Measurements from ENCODE around the gene GLB1L. TPM values are rescaled to one million over a fixed set of nuclear protein-coding genes. Genes with fewer than 3 reads are reported as not detected.

The GLB1L gene
- total RNA-seq = 9.6 to 11.6 TPM (median 9.9 TPM) in 3 replicates

DNA sequence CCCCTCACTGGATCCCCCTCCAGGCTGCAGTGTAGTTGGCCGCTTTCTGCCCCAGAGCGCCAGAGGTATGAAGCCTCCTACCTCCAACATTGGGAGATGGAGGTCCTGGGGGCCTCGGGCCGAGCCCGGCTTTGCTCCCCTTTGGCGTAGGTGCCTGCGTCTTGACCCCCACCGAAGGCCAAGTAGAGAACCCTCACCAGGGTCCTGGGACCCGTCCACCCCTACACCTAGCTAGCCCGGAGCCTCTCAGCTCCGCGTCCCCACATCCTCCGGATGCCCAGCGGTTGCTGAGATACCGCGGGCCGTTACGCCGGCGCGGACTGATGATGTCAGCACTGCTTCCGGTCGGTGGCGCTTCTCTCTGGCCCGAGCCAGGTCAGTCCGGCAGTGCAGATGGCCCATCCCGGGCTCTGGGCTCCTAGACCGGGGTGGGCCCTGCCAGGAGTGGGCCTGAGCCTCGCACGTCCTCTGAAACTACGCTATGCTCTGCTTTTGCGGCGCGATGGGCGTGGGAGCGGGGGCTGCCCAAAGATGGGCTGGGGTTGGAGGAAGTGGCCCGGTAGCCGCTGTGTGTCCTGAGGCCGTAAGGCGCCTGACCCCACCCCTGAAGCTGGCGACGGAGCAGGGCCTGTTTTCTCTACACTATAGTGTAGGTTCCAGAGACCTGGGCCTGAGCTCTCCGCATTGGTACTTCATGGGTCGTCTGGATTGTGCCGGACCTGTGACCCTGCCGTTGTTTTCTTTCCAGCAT lies at the start of gene GLB1L, which contains the start of gene STK16:
Gene GLB1L, minus strand, starts transcription at position 297 of the 751 bp plus-strand sequence. CDS start 1,871 bp downstream, outside the sequence.
Gene STK16, plus strand, starts transcription at position 332 of the 751 bp plus-strand sequence. CDS start 521 bp downstream, outside the sequence.
- no peaks in the 10 kb centered on the region for H3K36me3 Mint-ChIP-seq

DNA sequence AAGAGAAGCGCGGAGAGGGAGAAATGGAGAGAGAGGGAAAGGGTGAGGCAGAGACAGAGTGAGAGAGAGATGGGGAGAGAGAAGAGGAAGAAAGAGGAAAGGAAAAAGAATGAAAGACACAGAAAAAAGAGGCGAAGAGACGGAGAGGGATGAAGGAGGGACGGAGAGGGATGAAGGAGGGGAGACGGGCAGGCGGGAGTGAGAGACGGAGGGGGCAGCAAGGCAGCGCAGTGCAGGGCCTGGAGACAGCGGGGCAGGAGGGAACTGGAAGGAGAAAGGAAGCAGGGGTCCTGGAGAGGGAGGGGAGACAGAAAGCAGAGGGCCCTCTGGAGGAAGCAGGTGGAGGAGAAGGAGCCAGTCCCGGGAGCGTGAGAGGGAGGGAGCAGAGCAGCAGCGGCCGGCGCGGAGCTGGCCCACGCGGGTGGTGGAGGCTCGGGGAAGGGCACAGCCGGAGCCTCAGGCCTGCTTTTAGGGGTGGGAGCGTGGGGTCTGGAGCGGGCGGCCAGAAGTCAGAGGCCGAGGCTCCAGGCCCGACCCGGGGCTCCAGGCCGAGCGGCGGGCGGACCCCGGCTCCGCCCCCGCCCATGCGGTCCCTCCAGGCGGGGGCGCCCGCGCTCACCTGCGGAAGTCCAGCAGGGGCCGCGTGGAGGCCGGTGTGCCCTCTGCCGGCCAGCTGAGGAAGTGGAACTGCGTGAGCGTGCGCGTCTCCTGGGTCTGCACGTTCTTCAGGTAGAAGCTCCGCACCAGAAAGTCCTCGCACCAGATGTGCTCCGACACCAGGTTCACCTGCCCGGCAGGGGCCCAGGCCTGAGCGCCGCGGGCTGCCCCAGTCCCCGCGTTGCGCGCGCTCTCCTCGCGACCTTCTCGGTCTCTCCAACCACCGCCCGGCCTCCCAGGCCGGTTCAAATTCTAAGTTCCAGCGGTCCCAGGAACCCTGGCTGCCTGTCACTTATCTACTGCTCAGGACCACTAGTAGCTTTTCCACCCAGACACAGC lies 49.4 kb upstream of the GLB1L start:
- H3K4me3 Mint-ChIP-seq = peak overlapping the region; percentile 72
- peak; percentile 81 to 94 for DNase-seq (ENCODE audit: low spot score in 2 of 2, unreplicated experiment in 2 of 2)
- H3K27ac Mint-ChIP-seq = peak overlapping the region; percentile 68
- H3K27me3 Mint-ChIP-seq (ENCODE audit: low read depth) = peaks cover 32% of the 10 kb centered on the region
- H3K4me1 Mint-ChIP-seq = peaks cover 9% of the 10 kb centered on the region
- TF ChIP-seq, protein P1, sequence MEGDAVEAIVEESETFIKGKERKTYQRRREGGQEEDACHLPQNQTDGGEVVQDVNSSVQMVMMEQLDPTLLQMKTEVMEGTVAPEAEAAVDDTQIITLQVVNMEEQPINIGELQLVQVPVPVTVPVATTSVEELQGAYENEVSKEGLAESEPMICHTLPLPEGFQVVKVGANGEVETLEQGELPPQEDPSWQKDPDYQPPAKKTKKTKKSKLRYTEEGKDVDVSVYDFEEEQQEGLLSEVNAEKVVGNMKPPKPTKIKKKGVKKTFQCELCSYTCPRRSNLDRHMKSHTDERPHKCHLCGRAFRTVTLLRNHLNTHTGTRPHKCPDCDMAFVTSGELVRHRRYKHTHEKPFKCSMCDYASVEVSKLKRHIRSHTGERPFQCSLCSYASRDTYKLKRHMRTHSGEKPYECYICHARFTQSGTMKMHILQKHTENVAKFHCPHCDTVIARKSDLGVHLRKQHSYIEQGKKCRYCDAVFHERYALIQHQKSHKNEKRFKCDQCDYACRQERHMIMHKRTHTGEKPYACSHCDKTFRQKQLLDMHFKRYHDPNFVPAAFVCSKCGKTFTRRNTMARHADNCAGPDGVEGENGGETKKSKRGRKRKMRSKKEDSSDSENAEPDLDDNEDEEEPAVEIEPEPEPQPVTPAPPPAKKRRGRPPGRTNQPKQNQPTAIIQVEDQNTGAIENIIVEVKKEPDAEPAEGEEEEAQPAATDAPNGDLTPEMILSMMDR (IDR thresholded peaks at IDR 0.05; ENCODE audit: unreplicated experiment) = peak; percentile 97
- no peaks in the 10 kb centered on the region for H3K36me3 Mint-ChIP-seq
- no peaks in the 10 kb centered on the region for H3K9me3 Mint-ChIP-seq

More for the DNA sequence above, at the start of gene GLB1L, which contains the start of gene STK16:
- Mint-ChIP-seq H3K4me1 (peaks cover 23% of the 10 kb centered on the region), H3K27me3 (ENCODE audit: low read depth) (peaks cover 4% of the 10 kb centered on the region), H3K9me3 (no peaks in the 10 kb centered on the region), H3K27ac (peak within 1 kb of the TSS; percentile 97), H3K4me3 (peak within 1 kb of the TSS; percentile 91)
- TF ChIP-seq, protein P1 (IDR thresholded peaks at IDR 0.05; ENCODE audit: unreplicated experiment) = no peak
- peak; percentile 87 to 94 for DNase-seq (ENCODE audit: low spot score in 2 of 2, unreplicated experiment in 2 of 2)

DNA sequence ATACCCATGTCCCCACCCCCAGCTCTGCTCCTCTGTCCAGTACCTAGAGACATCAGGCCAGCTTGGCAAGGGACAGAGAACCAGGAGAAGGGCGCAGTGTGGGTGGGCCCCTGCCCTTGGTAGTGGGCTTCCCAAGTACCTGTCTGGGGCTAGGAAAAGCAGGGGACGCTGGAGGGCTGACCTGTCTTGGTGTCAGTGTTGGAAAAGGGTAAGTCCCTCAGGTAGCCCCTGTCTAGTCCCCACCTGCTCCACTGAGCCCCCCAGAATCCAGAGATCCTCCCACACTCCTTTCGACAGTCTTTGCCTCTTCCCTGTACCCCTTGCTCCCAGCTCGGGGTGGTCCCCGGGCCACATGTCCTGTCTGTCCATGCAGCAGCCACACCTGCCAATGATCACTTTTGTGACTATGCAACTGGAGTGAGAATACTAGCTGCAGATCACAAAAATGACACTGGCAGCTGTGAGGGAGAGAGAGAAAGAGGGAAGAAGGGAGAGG lies 48.5 kb upstream of the GLB1L start:
- peak overlapping the region; percentile 72 for H3K4me3 Mint-ChIP-seq
- peaks cover 9% of the 10 kb centered on the region for H3K4me1 Mint-ChIP-seq
- TF ChIP-seq, protein P1 (IDR thresholded peaks at IDR 0.05; ENCODE audit: unreplicated experiment) = no peak
- H3K9me3 Mint-ChIP-seq = no peaks in the 10 kb centered on the region
- H3K36me3 Mint-ChIP-seq = no peaks in the 10 kb centered on the region
- peak in 1 of 2 experiments; percentile 33 for DNase-seq (ENCODE audit: low spot score in 2 of 2, unreplicated experiment in 2 of 2)
- H3K27me3 Mint-ChIP-seq (ENCODE audit: low read depth) = peaks cover 23% of the 10 kb centered on the region
- peak overlapping the region; percentile 68 for H3K27ac Mint-ChIP-seq

DNA sequence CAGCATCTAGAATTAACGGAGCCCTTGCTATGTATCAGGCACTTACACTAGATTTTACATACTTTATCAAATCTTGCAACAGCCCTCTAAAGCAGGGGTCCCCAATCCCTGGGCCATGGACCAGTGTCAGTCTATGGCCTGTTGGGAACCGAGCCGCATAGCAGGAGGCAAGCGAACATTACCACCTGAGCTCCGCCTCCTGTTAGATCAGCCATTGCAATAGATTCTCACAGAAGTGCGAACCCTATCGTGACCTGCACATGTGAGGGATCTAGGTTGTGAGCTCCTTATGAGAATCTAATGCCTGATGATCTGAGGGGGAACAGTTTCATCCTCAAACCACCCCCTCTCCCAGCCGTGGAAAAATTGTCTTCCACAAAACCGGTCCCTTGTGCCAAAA lies 47.4 kb upstream of the GLB1L start:
- Mint-ChIP-seq H3K4me3 (no peak overlapping the region), H3K4me1 (peaks cover 9% of the 10 kb centered on the region), H3K27me3 (ENCODE audit: low read depth) (peaks cover 18% of the 10 kb centered on the region), H3K9me3 (no peaks in the 10 kb centered on the region), H3K36me3 (no peaks in the 10 kb centered on the region), H3K27ac (no peak overlapping the region)
- peak in 1 of 2 experiments; percentile 26 for DNase-seq (ENCODE audit: low spot score in 2 of 2, unreplicated experiment in 2 of 2)
- TF ChIP-seq, protein P1 (IDR thresholded peaks at IDR 0.05; ENCODE audit: unreplicated experiment) = no peak

DNA sequence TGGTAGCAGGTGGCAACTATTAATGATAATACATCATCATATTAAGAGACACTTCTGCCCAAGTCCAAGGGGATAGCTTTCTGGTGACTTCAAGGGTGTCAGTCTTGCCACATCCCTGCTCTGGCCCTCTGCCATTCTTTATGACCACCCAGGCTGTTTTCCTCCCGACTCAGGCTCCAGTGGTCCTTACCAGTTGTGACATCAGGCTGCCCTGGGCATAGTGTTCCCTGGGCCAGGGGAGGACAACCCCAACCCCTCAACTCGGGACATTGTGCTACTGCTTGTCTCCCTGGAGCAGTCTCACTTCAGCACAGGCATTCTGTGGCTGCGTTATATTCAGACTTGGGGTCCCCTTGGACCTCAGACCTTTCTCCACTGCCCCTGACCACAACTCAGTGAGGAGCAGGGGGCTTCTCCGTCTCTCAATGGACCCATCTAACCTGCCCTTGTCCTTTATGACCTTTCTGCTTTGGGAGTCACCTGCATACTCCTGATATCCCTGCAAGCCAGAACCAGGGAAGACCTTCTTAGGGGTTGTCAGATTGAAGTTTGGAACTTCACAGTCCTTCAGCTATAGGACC lies 46.8 kb upstream of the GLB1L start:
- Mint-ChIP-seq H3K4me3 (no peak overlapping the region), H3K9me3 (no peaks in the 10 kb centered on the region), H3K27ac (no peak overlapping the region), H3K36me3 (no peaks in the 10 kb centered on the region), H3K27me3 (ENCODE audit: low read depth) (peaks cover 14% of the 10 kb centered on the region), H3K4me1 (peaks cover 9% of the 10 kb centered on the region)
- DNase-seq (ENCODE audit: low spot score in 2 of 2, unreplicated experiment in 2 of 2) = peak in 1 of 2 experiments; percentile 20
- TF ChIP-seq, protein P1 (IDR thresholded peaks at IDR 0.05; ENCODE audit: unreplicated experiment) = no peak
